ENCODE data around the gene PNRC1.

The PNRC1 gene

DNA sequence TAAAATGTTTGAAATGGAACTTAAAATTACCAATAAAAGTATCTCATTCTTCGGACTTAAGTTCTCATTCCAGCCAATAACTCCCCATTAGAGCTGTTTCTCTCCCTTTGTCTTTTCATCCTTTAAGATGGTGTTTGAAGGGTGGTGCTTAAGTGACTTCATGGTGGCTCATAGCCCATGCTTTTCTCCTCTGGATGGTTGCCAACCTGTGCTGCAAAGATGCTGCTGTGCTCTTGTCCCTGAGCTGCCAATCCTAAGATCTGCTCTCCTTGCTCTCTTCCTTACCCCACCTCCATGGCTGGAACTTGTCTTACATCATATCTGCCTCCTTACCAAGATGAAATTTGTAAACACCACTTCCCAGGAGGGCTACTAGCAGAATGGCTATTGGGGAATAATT lies 31.6 kb upstream of the PNRC1 start:
- Histone ChIP-seq H3K79me2 (ENCODE audit: insufficient read depth, low read length) (no peaks in the 10 kb centered on the region), H3K36me3 (ENCODE audit: insufficient read depth, low read length) (no peaks in the 10 kb centered on the region), H3K9ac (ENCODE audit: low read depth, low read length, poor library complexity, severe bottlenecking) (no peak overlapping the region), H2AFZ (ENCODE audit: low read length) (peak overlapping the region; percentile 51; the same call in 1 of the 2 replicates), H3K4me2 (ENCODE audit: low read depth, low read length, poor library complexity, severe bottlenecking) (no peak overlapping the region), H3K27me3 (ENCODE audit: insufficient read depth, low read length, poor library complexity, severe bottlenecking) (no peaks in the 10 kb centered on the region), H3K4me1 (ENCODE audit: insufficient read depth, low read length, poor library complexity, severe bottlenecking) (peaks cover 8% of the 10 kb centered on the region), H4K20me1 (ENCODE audit: insufficient read depth, low read length, poor library complexity, severe bottlenecking) (no peaks in the 10 kb centered on the region), H3K9me2 (replicated peaks; ENCODE audit: low read depth, low read length) (no peaks in the 10 kb centered on the region), H3K4me3 (ENCODE audit: low read length, poor library complexity, severe bottlenecking) (no peak overlapping the region), H3K9me3 (ENCODE audit: insufficient read depth, low read depth, low read length) (no peaks in the 10 kb centered on the region), H3F3A (ENCODE audit: low read depth) (no peaks in the 10 kb centered on the region)
- no peak for TF ChIP-seq EZH2phosphoT487 (IDR thresholded peaks at IDR 0.05; ENCODE audit: borderline replicate concordance)

DNA sequence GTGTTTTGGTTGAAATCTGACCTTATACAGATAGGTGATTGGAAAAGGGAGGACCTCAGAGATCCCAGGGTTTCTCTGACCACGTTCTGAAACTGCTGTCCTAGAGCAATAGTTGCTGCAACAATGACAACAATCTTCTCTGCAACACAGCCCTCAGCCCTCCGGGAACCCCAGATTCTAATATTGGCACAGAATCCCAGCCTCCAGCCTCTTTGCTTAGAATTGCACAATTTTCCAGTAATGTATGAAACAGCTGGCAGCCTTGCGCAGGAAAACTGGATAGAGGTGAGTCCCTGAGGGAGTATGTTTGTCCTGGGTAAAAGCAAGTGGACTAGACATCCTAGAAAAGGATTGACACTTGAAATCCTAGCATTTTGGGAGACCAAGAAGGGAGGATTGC lies 30.4 kb upstream of the PNRC1 start:
- Histone ChIP-seq H3K4me2 (ENCODE audit: low read depth, low read length, poor library complexity, severe bottlenecking) (no peak overlapping the region), H3K27me3 (ENCODE audit: insufficient read depth, low read length, poor library complexity, severe bottlenecking) (no peaks in the 10 kb centered on the region), H2AFZ (ENCODE audit: low read length) (peak overlapping the region; percentile 47), H3K36me3 (ENCODE audit: insufficient read depth, low read length) (no peaks in the 10 kb centered on the region), H3K9ac (ENCODE audit: low read depth, low read length, poor library complexity, severe bottlenecking) (no peak overlapping the region), H3K9me3 (ENCODE audit: insufficient read depth, low read depth, low read length) (no peaks in the 10 kb centered on the region), H3K4me1 (ENCODE audit: insufficient read depth, low read length, poor library complexity, severe bottlenecking) (peaks cover 8% of the 10 kb centered on the region), H3F3A (ENCODE audit: low read depth) (no peaks in the 10 kb centered on the region), H3K9me2 (replicated peaks; ENCODE audit: low read depth, low read length) (no peaks in the 10 kb centered on the region), H3K4me3 (ENCODE audit: low read length, poor library complexity, severe bottlenecking) (no peak overlapping the region), H3K79me2 (ENCODE audit: insufficient read depth, low read length) (no peaks in the 10 kb centered on the region), H4K20me1 (ENCODE audit: insufficient read depth, low read length, poor library complexity, severe bottlenecking) (no peaks in the 10 kb centered on the region)
- TF ChIP-seq, protein P1, sequence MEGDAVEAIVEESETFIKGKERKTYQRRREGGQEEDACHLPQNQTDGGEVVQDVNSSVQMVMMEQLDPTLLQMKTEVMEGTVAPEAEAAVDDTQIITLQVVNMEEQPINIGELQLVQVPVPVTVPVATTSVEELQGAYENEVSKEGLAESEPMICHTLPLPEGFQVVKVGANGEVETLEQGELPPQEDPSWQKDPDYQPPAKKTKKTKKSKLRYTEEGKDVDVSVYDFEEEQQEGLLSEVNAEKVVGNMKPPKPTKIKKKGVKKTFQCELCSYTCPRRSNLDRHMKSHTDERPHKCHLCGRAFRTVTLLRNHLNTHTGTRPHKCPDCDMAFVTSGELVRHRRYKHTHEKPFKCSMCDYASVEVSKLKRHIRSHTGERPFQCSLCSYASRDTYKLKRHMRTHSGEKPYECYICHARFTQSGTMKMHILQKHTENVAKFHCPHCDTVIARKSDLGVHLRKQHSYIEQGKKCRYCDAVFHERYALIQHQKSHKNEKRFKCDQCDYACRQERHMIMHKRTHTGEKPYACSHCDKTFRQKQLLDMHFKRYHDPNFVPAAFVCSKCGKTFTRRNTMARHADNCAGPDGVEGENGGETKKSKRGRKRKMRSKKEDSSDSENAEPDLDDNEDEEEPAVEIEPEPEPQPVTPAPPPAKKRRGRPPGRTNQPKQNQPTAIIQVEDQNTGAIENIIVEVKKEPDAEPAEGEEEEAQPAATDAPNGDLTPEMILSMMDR (conservative IDR thresholded peaks at IDR 0.05; ENCODE audit: low read length): no peak
- no peak for TF ChIP-seq EZH2phosphoT487 (IDR thresholded peaks at IDR 0.05; ENCODE audit: borderline replicate concordance)

DNA sequence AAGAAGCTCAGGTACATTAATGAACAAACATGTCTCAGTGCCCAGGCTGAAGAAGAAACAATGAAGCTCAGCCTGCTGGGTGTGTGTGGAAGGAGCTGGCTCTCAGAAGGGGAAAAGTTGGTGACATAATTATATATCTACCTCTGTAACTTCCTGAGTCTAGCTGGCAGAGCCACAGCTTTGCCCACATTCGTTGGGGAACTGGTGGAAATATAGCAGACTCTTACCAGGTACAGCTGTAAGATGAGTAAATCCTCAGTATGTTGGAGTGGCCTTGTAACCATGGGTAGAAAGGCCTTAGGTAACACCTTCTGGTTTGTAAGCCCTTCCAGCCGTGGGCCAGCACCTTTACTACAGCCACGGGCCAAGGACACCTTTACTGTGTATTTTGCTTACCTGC lies 29.9 kb upstream of the PNRC1 start:
- Histone ChIP-seq H3K36me3 (ENCODE audit: insufficient read depth, low read length) (no peaks in the 10 kb centered on the region), H3K4me3 (ENCODE audit: low read length, poor library complexity, severe bottlenecking) (no peak overlapping the region), H3K9me2 (replicated peaks; ENCODE audit: low read depth, low read length) (no peaks in the 10 kb centered on the region), H3K79me2 (ENCODE audit: insufficient read depth, low read length) (no peaks in the 10 kb centered on the region), H3K9me3 (ENCODE audit: insufficient read depth, low read depth, low read length) (no peaks in the 10 kb centered on the region), H4K20me1 (ENCODE audit: insufficient read depth, low read length, poor library complexity, severe bottlenecking) (no peaks in the 10 kb centered on the region), H2AFZ (ENCODE audit: low read length) (peak overlapping the region; percentile 47), H3K9ac (ENCODE audit: low read depth, low read length, poor library complexity, severe bottlenecking) (no peak overlapping the region), H3K4me1 (ENCODE audit: insufficient read depth, low read length, poor library complexity, severe bottlenecking) (peaks cover 8% of the 10 kb centered on the region), H3K27me3 (ENCODE audit: insufficient read depth, low read length, poor library complexity, severe bottlenecking) (no peaks in the 10 kb centered on the region), H3K4me2 (ENCODE audit: low read depth, low read length, poor library complexity, severe bottlenecking) (no peak overlapping the region), H3F3A (ENCODE audit: low read depth) (no peaks in the 10 kb centered on the region)
- no peak for TF ChIP-seq EZH2phosphoT487 (IDR thresholded peaks at IDR 0.05; ENCODE audit: borderline replicate concordance)

DNA sequence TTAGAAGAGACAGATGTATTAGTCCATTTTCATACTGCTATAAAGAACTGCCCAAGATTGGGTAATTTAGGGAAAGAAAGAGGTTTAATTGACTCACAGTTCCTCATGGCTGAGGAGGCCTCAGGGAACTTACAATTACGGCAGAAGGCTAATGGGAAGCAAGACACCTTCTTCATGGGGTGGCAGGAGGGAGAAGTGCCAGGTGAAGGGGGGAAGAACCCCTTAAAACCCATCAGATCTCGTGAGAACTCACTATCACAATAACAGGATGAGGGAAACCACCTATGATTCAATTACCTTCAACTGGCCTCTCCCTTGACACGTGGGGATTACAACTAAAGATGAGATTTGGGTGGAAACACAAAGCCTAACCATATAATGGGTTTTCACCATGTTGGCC lies 28.9 kb upstream of the PNRC1 start:
- H3K9me3 ChIP-seq (ENCODE audit: insufficient read depth, low read depth, low read length): no peaks in the 10 kb centered on the region
- no peaks in the 10 kb centered on the region for H3K36me3 ChIP-seq (ENCODE audit: insufficient read depth, low read length)
- H3K4me1 ChIP-seq (ENCODE audit: insufficient read depth, low read length, poor library complexity, severe bottlenecking): peaks cover 8% of the 10 kb centered on the region
- no peak overlapping the region for H3K9ac ChIP-seq (ENCODE audit: low read depth, low read length, poor library complexity, severe bottlenecking)
- H3K4me3 ChIP-seq (ENCODE audit: low read length, poor library complexity, severe bottlenecking): no peak overlapping the region
- H2AFZ ChIP-seq (ENCODE audit: low read length): no peak overlapping the region
- no peaks in the 10 kb centered on the region for H3K9me2 ChIP-seq (replicated peaks; ENCODE audit: low read depth, low read length)
- TF ChIP-seq, protein P1 (conservative IDR thresholded peaks at IDR 0.05; ENCODE audit: low read length): no peak
- TF ChIP-seq EZH2phosphoT487 (IDR thresholded peaks at IDR 0.05; ENCODE audit: borderline replicate concordance): no peak
- no peaks in the 10 kb centered on the region for H3K79me2 ChIP-seq (ENCODE audit: insufficient read depth, low read length)
- no peaks in the 10 kb centered on the region for H3K27me3 ChIP-seq (ENCODE audit: insufficient read depth, low read length, poor library complexity, severe bottlenecking)
- H3K4me2 ChIP-seq (ENCODE audit: low read depth, low read length, poor library complexity, severe bottlenecking): no peak overlapping the region
- no peaks in the 10 kb centered on the region for H4K20me1 ChIP-seq (ENCODE audit: insufficient read depth, low read length, poor library complexity, severe bottlenecking)
- H3F3A ChIP-seq (ENCODE audit: low read depth): no peaks in the 10 kb centered on the region
